Activated CD4-positive, alpha-beta T cell treated with anti-CD3 and anti-CD28 coated beads, Interleukin-2, amount 50 U/mL, for 16 hours (primary cell): ENCODE data around the gene P4HA2.
"Not testable (repeated sequence)": the region's sequence is repeated elsewhere in the genome, so short reads cannot be mapped to it uniquely, and the experiment has no call there.

Source experiments
- DNase-seq: peaks from one replicate; pipeline ENCODE4 v3.0.0-alpha.2; 2020

P4HA2 gene

GRCh38 chr5:132195727-132196126 is 31.9 kb downstream of the P4HA2 start:
- no peak for DNase-seq

- no peak for DNase-seq
Measured at GRCh38 chr5:132193165-132193694, 34.4 kb downstream of the P4HA2 start.

- peak; percentile 70 for DNase-seq
Measured at GRCh38 chr5:132190161-132190817, 37.4 kb downstream of the P4HA2 start.

- no peak for DNase-seq
Measured at GRCh38 chr5:132184588-132184987, 43.1 kb downstream of the P4HA2 start.

- no peak for DNase-seq
Measured at GRCh38 chr5:132183723-132184122, 43.9 kb downstream of the P4HA2 start.

GRCh38 chr5:132182359-132183040 is 45.2 kb downstream of the P4HA2 start:
- no peak for DNase-seq

- DNase-seq, result no peak
Measured at GRCh38 chr5:132181011-132181629, 46.5 kb downstream of the P4HA2 start.

- peak; percentile 39 for DNase-seq
Measured at GRCh38 chr5:132180134-132180745, 47.4 kb downstream of the P4HA2 start.

- DNase-seq, result peak; percentile 66
Measured at GRCh38 chr5:132179405-132179804, 48.2 kb downstream of the P4HA2 start.

- no peak for DNase-seq
Measured at GRCh38 chr5:132177691-132178149, 49.9 kb downstream of the P4HA2 start.

GRCh38 chr5:132176987-132177386 is 50.7 kb downstream of the P4HA2 start:
- DNase-seq, result peak; percentile 70

GRCh38 chr5:132176521-132176945 is 51.1 kb downstream of the P4HA2 start:
- DNase-seq, result peak; percentile 45

- DNase-seq, result no peak
Measured at GRCh38 chr5:132162945-132163344, 64.7 kb downstream of the P4HA2 start.

GRCh38 chr5:132161574-132162326 is 65.9 kb downstream of the P4HA2 start:
- not testable (repeated sequence) for DNase-seq

GRCh38 chr5:132156413-132156812 is 71.2 kb downstream of the P4HA2 start:
- DNase-seq, result no peak

- no peak for DNase-seq
Measured at GRCh38 chr5:132150565-132150964, 77.1 kb downstream of the P4HA2 start.

- no peak for DNase-seq
Measured at GRCh38 chr5:132147663-132148062, 80.0 kb downstream of the P4HA2 start.

GRCh38 chr5:132145326-132145725 is 82.3 kb downstream of the P4HA2 start:
- DNase-seq, result not testable (repeated sequence)

GRCh38 chr5:132143148-132143547 is 84.5 kb downstream of the P4HA2 start:
- no peak for DNase-seq

- DNase-seq, result no peak
Measured at GRCh38 chr5:132142459-132142858, 85.2 kb downstream of the P4HA2 start.
